ENCODE measurements around the gene LTBP2. TPM values are rescaled to one million over a fixed set of nuclear protein-coding genes. Genes with fewer than 3 reads are reported as not detected.

Gene LTBP2
- total RNA-seq, 1 experiment from 2014 or later, result 1.5 TPM

GRCh38 chr14:74650927-74651686 is 39.1 kb upstream of the LTBP2 start:
- Histone ChIP-seq H3K4me1 (ENCODE audit: control insufficient read depth in 1 of 2, insufficient read depth in 2 of 2, low read length in 2 of 2) (no peaks in the 10 kb centered on the region; a peak in 1 of 4 replicates), H3K9ac (ENCODE audit: low read length) (no peak overlapping the region), H3K9me3 (ENCODE audit: control insufficient read depth in 1 of 2, insufficient read depth in 1 of 2, low read depth in 1 of 2, low read length in 2 of 2) (no peaks in the 10 kb centered on the region), H3K4me2 (ENCODE audit: low read length) (no peak overlapping the region), H3K36me3 (ENCODE audit: control insufficient read depth in 1 of 2, insufficient read depth in 2 of 2, low read length in 2 of 2) (no peaks in the 10 kb centered on the region; a peak in 1 of 4 replicates), H3K27me3 (ENCODE audit: insufficient read depth, low read length) (no peaks in the 10 kb centered on the region), H3K9me2 (ENCODE audit: insufficient read depth) (no peaks in the 10 kb centered on the region), H2AFZ (ENCODE audit: low read depth, low read length, poor library complexity, severe bottlenecking) (no peak overlapping the region), H3K79me2 (ENCODE audit: insufficient read depth, low read length) (no peaks in the 10 kb centered on the region), H3K4me3 (replicated peaks in 1 of 2; ENCODE audit: low read depth in 1 of 2, low read length in 2 of 2) (no peak overlapping the region), H3K27ac (ENCODE audit: low read depth, low read length) (no peak overlapping the region), H4K20me1 (ENCODE audit: insufficient read depth) (no peaks in the 10 kb centered on the region)
- no peak for ATAC-seq
- intact Hi-C loops (cut with micrococcal nuclease), result no loop called here
- CTCF ChIA-PET, result no interaction called here
- no peak for DNase-seq (ENCODE audit: low read depth, low spot score)
- no TSS peak for BruUV-seq (replicated peaks)
- RAD21 ChIA-PET (ENCODE audit: low non-redundant PET in 1 of 2, low total read pairs in 2 of 2, uncharacterized antibody in 2 of 2, unreplicated experiment in 2 of 2), result no interaction called here
- POLR2A ChIA-PET, result no interaction called here
- TF ChIP-seq SIN3A (IDR thresholded peaks at IDR 0.05; ENCODE audit: low read depth), result no peak
- TF ChIP-seq EZH2 (IDR thresholded peaks at IDR 0.05), result no peak
- TF ChIP-seq JUND (IDR thresholded peaks at IDR 0.05), result no peak
- no peak for TF ChIP-seq ZNF274 (IDR thresholded peaks at IDR 0.05; ENCODE audit: low read depth, low read length)
- no peak for TF ChIP-seq ATF3 (IDR thresholded peaks at IDR 0.05)
- TF ChIP-seq SP1 (IDR thresholded peaks at IDR 0.05; ENCODE audit: low read depth), result no peak
- no peak for TF ChIP-seq REST (IDR thresholded peaks at IDR 0.05; ENCODE audit: low read depth)
- TF ChIP-seq ZFX (IDR thresholded peaks at IDR 0.05), result no peak
- TF ChIP-seq ZBTB33 (IDR thresholded peaks at IDR 0.05; ENCODE audit: extremely low read depth, insufficient replicate concordance, low read length), result no peak
- TF ChIP-seq MAX (IDR thresholded peaks at IDR 0.05), result no peak
